GM12878 (cell line): Measurements from ENCODE around the gene MDK. TPM values are rescaled to one million over a fixed set of nuclear protein-coding genes. Genes with fewer than 3 reads are reported as not detected.

ENCODE experiments used
- ATAC-seq: fragments of 200-7000 bp; cut with Tn5 transposase; 3 replicates; pipeline ENCODE4 v1.9.1; 2020; ENCODE audit warnings: mild to moderate bottlenecking, moderate library complexity
- BruUV-seq: library from RNA; stranded (reverse); fragments of 400-500 nt; replicated peaks from 2 replicates; lab custom pipeline; 2021; lab: Mats Ljungman, UMichigan
- CTCF ChIA-PET: fragments of 300-600 bp; sonication (Branson Sonifier 250); formaldehyde crosslinking; extraction: SDS; loops from one replicate; lab custom pipeline; 2021; ENCODE audit warnings: inconsistent platforms; lab: Yijun Ruan, JAX
- POLR2A ChIA-PET: fragments of 350-600 bp; formaldehyde crosslinking; extraction: SDS; loops from one replicate; lab custom pipeline; 2021; ENCODE audit warnings: inconsistent platforms; lab: Charles Lee
- RAD21 ChIA-PET: fragments of 300-600 bp; sonication (Branson Sonifier 250); formaldehyde crosslinking; loops from one replicate; lab custom pipeline; 2023; ENCODE audit warnings: antibody characterized with exemption; ENCODE audit not compliant: unreplicated experiment; lab: Charles Lee
- SMC1A ChIA-PET: fragments of 300-600 bp; sonication (Branson Sonifier 250); formaldehyde crosslinking; loops from one replicate; lab custom pipeline; 2023; ENCODE audit not compliant: unreplicated experiment, uncharacterized antibody; lab: Charles Lee
- DNase-seq: peaks from one replicate; pipeline ENCODE4 v3.0.0-alpha.2; 2011; ENCODE audit warnings: low read depth, low spot score
- FAIRE-seq: peaks from 3 replicates; lab custom pipeline; 2011; peaks lifted over from hg19 to GRCh38; lab: Jason Lieb, UNC
- H2AFZ ChIP-seq: 2 replicates; pipeline ENCODE4 v1.6.0; 2011; ENCODE audit warnings: low read depth, low read length, control low read depth; ENCODE audit not compliant: control insufficient read depth
- H3K27ac ChIP-seq: 2 replicates; pipeline ENCODE4 v1.5.1; 2011; ENCODE audit warnings: control low read depth; ENCODE audit not compliant: control insufficient read depth, insufficient read depth
- H3K27me3 ChIP-seq, 2 experiments: replicated peaks in 1 of 2; 2 replicates each; pipeline versions ENCODE4 v1.6.0 to v1.6.1; 2011; ENCODE audit warnings: low read length in 1 of 2; ENCODE audit not compliant: control insufficient read depth in 2 of 2, insufficient read depth in 2 of 2
- H3K36me3 ChIP-seq, 2 experiments: 2 replicates each; pipeline ENCODE4 v1.5.1; 2011; ENCODE audit warnings: low read length in 1 of 2; ENCODE audit not compliant: control insufficient read depth in 2 of 2, insufficient read depth in 2 of 2
- H3K4me1 ChIP-seq: 2 replicates; pipeline ENCODE4 v1.6.1; 2011; ENCODE audit warnings: mild to moderate bottlenecking, low read length, moderate library complexity, mixed read lengths; ENCODE audit not compliant: control insufficient read depth, insufficient read depth
- H3K4me2 ChIP-seq: 2 replicates; pipeline ENCODE4 v1.6.0; 2011; ENCODE audit warnings: control low read depth; ENCODE audit not compliant: control insufficient read depth, insufficient read depth
- H3K4me3 ChIP-seq: fragments of 200-600 bp; sonication (generic); 2 replicates; pipeline ENCODE4 v1.5.1; 2016
- H3K79me2 ChIP-seq: 2 replicates; pipeline ENCODE4 v1.6.0; 2011; ENCODE audit warnings: low read length; ENCODE audit not compliant: control insufficient read depth, insufficient read depth
- H3K9ac ChIP-seq: 2 replicates; pipeline ENCODE4 v1.8.0; 2011; ENCODE audit warnings: low read length, control low read depth, mixed read lengths; ENCODE audit not compliant: control insufficient read depth, insufficient read depth
- H3K9me3 ChIP-seq: replicated peaks from 3 replicates; pipeline ENCODE4 v1.5.1; 2011; ENCODE audit warnings: mild to moderate bottlenecking, low read length; ENCODE audit not compliant: control insufficient read depth, insufficient read depth
- H4K20me1 ChIP-seq: 2 replicates; pipeline ENCODE4 v1.6.0; 2011; ENCODE audit not compliant: control insufficient read depth, insufficient read depth
- NRF1 ChIP-seq: conservative IDR thresholded peaks from 2 replicates; pipeline ENCODE4 v1.6.1; 2011; ENCODE audit warnings: mild to moderate bottlenecking, low read depth, low read length, improper control_type of control experiment
- POU2F2 ChIP-seq: IDR thresholded peaks from 3 replicates; pipeline ENCODE4 v1.6.1; 2011; ENCODE audit warnings: low read depth, mild to moderate bottlenecking, low read length, borderline replicate concordance
- TAF1 ChIP-seq: IDR thresholded peaks from 2 replicates; pipeline ENCODE4 v1.6.1; 2011; ENCODE audit warnings: mild to moderate bottlenecking, low read depth, low read length, borderline replicate concordance
- YY1 ChIP-seq: IDR thresholded peaks from 2 replicates; pipeline ENCODE4 v1.6.1; 2011; ENCODE audit warnings: low read depth, mild to moderate bottlenecking, low read length
- ZNF217 ChIP-seq: fragments of 450-650 bp; IDR thresholded peaks from 2 replicates; pipeline ENCODE4 v1.6.1; 2017; ENCODE audit warnings: antibody characterized with exemption, mild to moderate bottlenecking
- WGBS: methylation state at CpG from one replicate; pipeline ENCODE4 v1.1.6; 2016; ENCODE audit warnings: low lambda C conversion rate; ENCODE audit not compliant: insufficient replicate concordance, insufficient coverage; ENCODE audit errors: missing lambda C conversion rate; 5-methylcytosine and 5-hydroxymethylcytosine counted together
- in situ Hi-C: fragments of 300-500 bp; cut with MboI; formaldehyde crosslinking; loops from 9 replicates; pipeline ENCODE4 v1.14.3; 2018; ENCODE audit warnings: mixed read lengths
- intact Hi-C: fragments of 100-400 bp; cut with micrococcal nuclease; formaldehyde crosslinking; loops from one replicate; pipeline ENCODE4 v1.14.2; 2022; ENCODE audit not compliant: unreplicated experiment
- polyA plus RNA-seq, 11 experiments: library from polyadenylated mRNA; depleted of rRNA in 4 of 11; unstranded in 6 of 11; stranded (reverse) in 5 of 11; fragments of >200 nt; fragmentation: Nextera tagmentation in 4 of 11; fragmentation: Illumina TruSeq in 1 of 11; extraction: Ambion mirVana in 4 of 11; extraction: Trizol in 1 of 11; gene quantifications; 1 replicate in 1 of 11; 2 replicates in 10 of 11; pipeline versions ENCODE4 v1.2.1 to v1.2.3, GENCODE V29; 2011 to 2016; ENCODE audit warnings: inconsistent platforms in 2 of 11, missing spikeins in 2 of 11, low read depth in 1 of 11
- total RNA-seq, 4 experiments: library from RNA; depleted of rRNA in 3 of 4; stranded (reverse); fragments of >200 nt in 3 of 4; fragmentation: Illumina TruSeq in 1 of 4; extraction: Trizol in 1 of 4; gene quantifications; 2 replicates each; pipeline versions ENCODE4 v1.2.1 to v1.2.3, GENCODE V29; 2013 to 2021
- TF ChIP-seq, protein P1 (sequence below): fragments of 450-650 bp; IDR thresholded peaks from 2 replicates; pipeline ENCODE4 v1.6.1; 2017; ENCODE audit warnings: low read depth, mild to moderate bottlenecking, moderate library complexity

MDK gene
- total and polyA plus RNA-seq, 10 of the 15 experiments (the other 5 are each of a cell fraction or from before 2014, with no cell fraction given), result 0.77 to 17.8 (median 9.9) TPM

DNA sequence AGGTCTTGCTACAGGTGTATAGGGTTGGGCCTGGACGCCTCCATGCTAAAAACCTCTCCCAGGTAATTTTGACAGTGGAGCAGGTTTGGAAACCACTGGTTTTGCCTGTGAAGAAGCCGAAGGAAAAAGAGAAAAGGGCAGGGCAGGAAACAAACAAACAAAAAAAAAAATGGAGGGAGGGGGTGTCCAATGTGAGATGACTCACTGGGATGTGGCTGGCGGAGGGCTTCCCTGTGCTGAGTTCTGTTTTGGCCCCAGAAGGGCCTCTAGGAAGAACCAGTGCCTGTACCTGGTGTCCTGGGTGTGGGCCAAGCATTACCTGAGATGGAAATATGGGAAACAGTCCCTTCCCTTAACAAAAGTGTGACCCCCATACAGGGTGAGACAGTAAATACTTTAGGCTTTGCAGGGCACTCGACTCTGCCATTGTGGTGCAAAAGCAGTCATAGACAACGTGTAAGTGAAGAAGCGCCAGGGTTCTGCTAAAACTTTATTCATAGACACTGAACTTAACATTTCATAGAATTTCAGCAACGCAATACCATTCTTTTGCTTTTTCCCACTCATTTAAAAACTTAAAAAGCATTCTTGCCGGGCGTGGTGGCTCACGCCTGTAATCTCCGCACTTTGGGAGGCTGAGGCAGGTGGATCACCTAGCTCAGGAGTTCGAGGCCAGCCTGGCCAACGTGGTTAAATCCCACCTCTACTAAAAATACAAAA lies 43.7 kb upstream of the MDK start (continued):
- TF ChIP-seq, protein P1, sequence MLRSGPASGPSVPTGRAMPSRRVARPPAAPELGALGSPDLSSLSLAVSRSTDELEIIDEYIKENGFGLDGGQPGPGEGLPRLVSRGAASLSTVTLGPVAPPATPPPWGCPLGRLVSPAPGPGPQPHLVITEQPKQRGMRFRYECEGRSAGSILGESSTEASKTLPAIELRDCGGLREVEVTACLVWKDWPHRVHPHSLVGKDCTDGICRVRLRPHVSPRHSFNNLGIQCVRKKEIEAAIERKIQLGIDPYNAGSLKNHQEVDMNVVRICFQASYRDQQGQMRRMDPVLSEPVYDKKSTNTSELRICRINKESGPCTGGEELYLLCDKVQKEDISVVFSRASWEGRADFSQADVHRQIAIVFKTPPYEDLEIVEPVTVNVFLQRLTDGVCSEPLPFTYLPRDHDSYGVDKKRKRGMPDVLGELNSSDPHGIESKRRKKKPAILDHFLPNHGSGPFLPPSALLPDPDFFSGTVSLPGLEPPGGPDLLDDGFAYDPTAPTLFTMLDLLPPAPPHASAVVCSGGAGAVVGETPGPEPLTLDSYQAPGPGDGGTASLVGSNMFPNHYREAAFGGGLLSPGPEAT, result no peak

DNA sequence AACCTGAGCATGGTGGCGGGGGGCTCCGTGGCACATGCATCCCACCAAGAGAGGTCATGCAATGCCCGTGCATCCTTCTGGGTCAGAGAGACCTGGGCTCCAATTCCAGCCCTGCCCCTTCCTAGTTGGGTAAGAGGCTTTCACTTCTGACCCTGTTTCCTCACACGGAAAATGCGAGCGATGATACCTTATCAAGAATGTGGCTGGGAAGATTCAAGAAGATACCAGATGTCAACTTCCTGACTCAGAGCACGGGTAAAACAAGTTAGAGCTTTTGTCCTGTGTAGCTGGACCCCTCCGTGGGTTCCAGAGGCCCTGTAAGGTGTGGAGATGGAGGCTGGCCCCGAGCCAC lies 42.9 kb upstream of the MDK start:
- no peak for TF ChIP-seq ZNF217
- TF ChIP-seq YY1, result no peak
- TF ChIP-seq POU2F2, result no peak
- TF ChIP-seq NRF1, result no peak
- no peak for TF ChIP-seq TAF1
- no peak overlapping the region for H3K9ac ChIP-seq
- no peak for FAIRE-seq
- 41% methylated on average over 9 of the region's 9 CpGs for WGBS
- ChIA-PET SMC1A (interaction anchor here (0.7 kb wide), 1 partner anchor 113 kb away, joined by 3 read pairs; no protein-coding TSS in a partner anchor), CTCF (interaction anchor here (1.1 to 1.2 kb wide), 2 partner anchors 9 to 29 kb away, joined by 3 read pairs; no protein-coding TSS in a partner anchor), RAD21 (interaction anchor here (0.6 kb wide), 1 partner anchor 188 kb away, joined by 3 read pairs; no protein-coding TSS in a partner anchor), POLR2A (interaction anchor here (0.6 kb wide), 1 partner anchor 95 kb away, joined by 3 read pairs; no protein-coding TSS in a partner anchor)
- no TSS peak for BruUV-seq
- H3K4me3 ChIP-seq, result no peak overlapping the region
- H3K4me2 ChIP-seq, result no peak overlapping the region
- H3K36me3 ChIP-seq, result no peaks in the 10 kb centered on the region
- no peaks in the 10 kb centered on the region for H4K20me1 ChIP-seq
- H3K4me1 ChIP-seq, result no peaks in the 10 kb centered on the region
- peaks cover 5 to 11% of the 10 kb centered on the region in 2 experiments for H3K27me3 ChIP-seq
- no peak for DNase-seq
- H3K9me3 ChIP-seq, result no peaks in the 10 kb centered on the region
- H2AFZ ChIP-seq, result no peak overlapping the region
- H3K27ac ChIP-seq, result no peak overlapping the region
- H3K79me2 ChIP-seq, result no peaks in the 10 kb centered on the region
- no peak for ATAC-seq
- intact Hi-C loops (no loop called here), in situ Hi-C loops (no loop called here)
